Mesenteric fat pad (tissue), 1 donor: ENCODE measurements around the gene ACP6. TPM values are rescaled to one million over a fixed set of nuclear protein-coding genes. Genes with fewer than 3 reads are reported as not detected.

Experiments
- DNase-seq: peaks from one replicate; pipeline ENCODE4 v3.0.0-alpha.2; 2020; ENCODE audit warnings: low spot score
- total RNA-seq: library from RNA; stranded (reverse); fragmentation: NEBNext Ultra II Directional; extraction: Animal tissue kit (Norgen Biotek cat#: 25700); gene quantifications from one replicate; pipeline ENCODE4 v1.2.1, GENCODE V29; 2021
- donor health status: DM: yes; HTN: yes; CAD: no.

Gene ACP6
- total RNA-seq, 1 donor from 2014 or later, result 8.0 TPM

- no peak for DNase-seq
These were observed 18.0 kb downstream of the ACP6 start for GRCh38 chr1:147652306-147652705.

DNA sequence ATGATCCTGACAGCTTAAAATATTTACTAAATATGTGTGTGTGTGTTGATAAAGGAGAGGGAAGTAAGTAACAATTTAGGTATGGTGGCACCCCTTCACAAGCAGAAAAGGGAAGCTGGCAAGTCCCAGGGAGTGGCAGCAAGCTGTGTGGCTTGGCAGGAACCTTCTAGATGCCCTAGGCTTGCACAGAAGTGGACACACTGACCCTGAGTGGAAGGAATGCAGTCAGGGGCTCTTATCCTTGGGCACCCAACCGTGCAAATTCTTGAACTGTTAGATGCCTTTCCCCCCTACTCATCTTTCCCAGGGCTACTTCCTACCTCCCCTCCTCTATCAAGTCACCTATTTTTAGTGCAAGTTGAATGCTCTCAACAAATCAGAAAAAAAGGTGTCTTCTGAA lies 18.9 kb downstream of the ACP6 start:
- DNase-seq, result no peak

DNA sequence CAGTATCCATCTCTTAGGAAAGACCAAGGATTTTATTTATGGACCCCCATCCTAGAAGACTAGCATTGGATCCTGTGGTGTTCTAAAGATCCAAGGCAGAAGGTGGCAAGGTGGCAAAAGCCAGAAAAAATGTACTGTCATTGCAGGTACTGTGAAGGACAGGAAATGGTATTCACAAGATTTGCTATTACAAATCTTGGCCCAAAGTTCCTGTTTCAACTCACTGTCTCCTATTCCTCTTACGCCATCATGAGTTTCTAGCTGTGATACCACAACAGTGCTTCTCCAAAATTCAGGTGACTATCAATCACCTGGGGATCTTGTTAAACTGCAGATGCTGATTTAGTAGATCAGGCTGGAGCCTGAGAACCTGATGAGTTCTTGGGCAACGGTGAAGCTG lies 21.4 kb downstream of the ACP6 start:
- no peak for DNase-seq

DNA sequence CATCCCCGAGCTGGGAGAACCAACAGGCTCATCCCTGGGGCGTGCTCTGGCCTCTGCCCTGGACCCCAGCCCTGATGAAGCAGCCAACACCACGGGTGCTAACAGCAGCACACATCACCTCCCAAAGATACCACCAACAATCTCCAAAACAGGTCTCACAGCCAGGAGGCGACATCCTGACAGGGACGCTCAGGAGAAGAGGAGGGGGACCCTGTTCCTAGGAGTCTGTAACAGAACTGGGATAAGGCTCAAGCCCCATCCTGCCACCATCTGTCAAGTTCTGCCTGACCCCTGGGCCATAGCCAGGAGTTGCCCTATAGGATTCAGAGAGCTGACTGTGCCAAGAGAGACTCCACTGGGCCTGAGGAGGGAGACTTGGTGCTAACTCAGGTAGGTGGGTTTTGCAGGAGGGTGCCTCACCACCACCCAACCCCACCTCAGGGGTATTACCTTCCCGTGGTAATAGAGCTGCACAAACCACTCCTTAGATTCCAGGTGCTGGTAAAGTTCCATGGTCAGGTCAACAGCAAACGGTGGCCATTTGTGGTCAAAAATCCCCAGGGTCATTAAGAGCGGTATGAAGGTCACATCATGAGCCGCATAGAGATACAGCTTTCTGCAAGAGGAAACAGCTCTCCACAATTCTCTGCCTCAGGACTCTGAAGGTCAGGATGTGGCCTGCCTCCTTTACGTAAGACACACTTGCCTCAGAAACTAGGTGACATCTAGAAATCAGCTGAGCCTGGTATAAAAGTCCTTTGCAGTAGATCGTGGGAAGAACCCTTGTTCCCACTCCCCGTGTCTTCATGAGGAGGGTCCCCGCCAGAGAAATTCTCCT lies 22.3 kb downstream of the ACP6 start:
- DNase-seq, result no peak

GRCh38 chr1:147643974-147644373 lies 26.4 kb downstream of the ACP6 start:
- no peak for DNase-seq

GRCh38 chr1:147641695-147642592 lies 28.4 kb downstream of the ACP6 start:
- DNase-seq, result no peak

DNA sequence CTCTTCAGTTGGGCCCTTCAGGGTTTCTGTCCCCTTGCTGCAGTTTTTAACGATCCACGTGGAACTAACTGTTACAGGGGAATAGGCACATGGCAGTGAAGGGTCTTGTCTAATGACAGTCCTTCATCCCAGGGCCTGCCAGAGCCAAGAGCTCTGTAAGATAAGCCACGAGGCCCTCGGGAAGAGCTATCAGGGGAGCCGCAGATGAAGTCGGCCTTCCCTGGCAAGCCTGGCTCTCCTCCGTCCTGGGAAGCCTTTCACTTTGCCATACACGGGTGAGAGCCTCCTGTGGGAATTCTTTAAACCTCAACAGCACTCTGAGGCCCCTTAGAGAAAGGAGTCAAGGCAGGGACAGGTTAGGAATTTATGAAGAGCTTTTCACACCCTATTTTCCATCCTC lies 29.0 kb downstream of the ACP6 start:
- DNase-seq, result no peak

GRCh38 chr1:147640553-147641165 lies 29.7 kb downstream of the ACP6 start:
- DNase-seq, result no peak

GRCh38 chr1:147636314-147636713 lies 34.0 kb downstream of the ACP6 start:
- no peak for DNase-seq

DNA sequence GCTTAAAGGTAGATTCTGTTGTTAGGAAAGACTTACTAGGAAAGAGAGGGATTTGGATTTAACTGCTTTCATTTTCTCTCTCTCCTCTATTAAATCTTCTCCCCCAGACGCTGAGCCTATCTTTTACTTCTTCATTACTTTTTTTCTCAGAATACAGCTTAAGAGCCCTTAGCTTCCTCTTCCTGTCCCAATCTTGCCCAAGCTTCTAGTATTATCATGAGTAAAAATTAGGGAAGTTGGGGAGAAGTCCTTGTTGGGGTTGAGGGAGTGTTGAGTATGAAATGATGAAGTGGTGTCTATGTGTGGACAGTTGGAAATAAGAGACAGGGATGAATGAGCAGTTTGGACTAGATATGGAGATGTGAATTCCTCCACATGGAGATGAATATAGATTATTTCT lies 35.0 kb downstream of the ACP6 start:
- DNase-seq, result no peak

DNA sequence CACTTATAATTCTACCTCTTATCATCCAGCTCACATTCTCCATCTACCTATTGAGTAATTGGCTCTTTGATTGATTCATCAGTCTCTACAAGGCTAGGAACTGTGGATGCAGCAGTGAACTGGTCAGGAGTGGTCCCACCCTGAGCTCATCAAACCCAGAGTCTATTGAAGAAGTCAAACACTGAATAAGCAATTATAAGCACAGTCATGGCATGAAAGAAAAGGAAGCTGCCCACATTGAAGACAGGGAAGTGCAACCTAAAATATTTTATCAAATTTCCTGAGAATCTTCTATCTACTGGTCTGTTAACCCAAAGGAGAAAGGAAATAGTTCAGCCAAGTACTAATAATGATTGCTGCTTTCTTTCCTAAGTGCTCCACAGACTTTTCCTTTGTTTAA lies 35.7 kb downstream of the ACP6 start:
- no peak for DNase-seq

- DNase-seq, result no peak
These were observed 36.6 kb downstream of the ACP6 start for GRCh38 chr1:147633759-147634158.

- DNase-seq, result no peak
These were observed 38.5 kb downstream of the ACP6 start for GRCh38 chr1:147631839-147632238.

DNA sequence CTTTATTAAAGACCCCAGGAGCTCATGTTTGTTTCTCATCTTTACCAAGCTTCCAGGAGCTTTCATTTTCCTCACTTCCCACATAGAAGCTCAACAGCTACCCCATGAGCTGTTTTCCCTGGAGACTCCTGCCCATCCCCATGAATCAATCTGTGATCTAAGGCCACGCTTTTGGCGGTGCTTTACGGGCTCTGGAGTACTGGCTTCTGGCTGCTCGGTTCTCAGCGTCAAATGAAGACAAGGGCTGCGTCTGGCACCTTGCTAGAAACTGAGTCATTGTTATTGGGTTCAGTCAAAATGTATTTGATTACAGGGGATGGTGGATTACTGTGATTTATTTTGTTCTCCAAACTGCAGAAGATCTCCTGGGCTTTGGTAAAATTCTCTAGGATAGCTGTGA lies 39.9 kb downstream of the ACP6 start:
- no peak for DNase-seq

DNA sequence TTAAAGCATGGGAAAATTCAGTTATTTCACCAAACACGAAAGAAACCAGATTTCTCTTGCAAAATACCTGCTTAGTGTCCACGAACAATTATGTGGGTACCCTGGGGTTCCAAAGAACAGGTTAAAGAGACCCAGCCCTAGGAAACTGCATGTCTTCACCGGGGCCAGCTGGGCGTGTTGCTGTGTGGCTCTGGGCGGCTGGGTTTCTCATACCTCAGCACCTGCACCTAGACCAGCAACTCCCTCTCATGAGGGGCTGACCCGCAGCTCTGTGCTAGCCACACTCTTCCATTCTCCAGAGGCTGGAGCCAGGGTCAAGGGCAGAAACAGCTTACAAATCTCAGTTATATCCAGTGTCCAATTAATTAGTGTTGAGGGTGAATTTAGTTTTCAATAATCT lies 40.3 kb downstream of the ACP6 start:
- DNase-seq, result no peak

DNA sequence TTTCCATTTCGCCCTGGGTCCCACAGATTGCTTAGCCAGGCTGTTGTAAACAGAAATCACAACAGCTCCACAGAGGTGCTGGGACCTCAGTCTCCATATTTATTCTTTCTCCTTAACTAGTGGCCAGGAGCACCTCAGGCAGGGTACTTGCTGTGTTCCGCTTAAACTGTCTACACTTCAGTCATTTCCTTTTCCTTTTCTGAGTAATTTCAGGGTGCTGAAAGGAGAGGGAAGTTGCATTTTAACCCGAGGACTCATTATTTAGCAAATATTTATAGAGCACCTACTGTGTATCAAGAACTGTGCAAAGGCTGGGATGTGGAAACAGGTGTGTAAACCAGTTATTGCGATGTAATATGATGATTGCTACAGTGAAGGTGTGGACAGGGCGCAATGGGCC lies 41.9 kb downstream of the ACP6 start:
- DNase-seq, result no peak

GRCh38 chr1:147627435-147628110 lies 42.8 kb downstream of the ACP6 start:
- DNase-seq, result no peak

DNA sequence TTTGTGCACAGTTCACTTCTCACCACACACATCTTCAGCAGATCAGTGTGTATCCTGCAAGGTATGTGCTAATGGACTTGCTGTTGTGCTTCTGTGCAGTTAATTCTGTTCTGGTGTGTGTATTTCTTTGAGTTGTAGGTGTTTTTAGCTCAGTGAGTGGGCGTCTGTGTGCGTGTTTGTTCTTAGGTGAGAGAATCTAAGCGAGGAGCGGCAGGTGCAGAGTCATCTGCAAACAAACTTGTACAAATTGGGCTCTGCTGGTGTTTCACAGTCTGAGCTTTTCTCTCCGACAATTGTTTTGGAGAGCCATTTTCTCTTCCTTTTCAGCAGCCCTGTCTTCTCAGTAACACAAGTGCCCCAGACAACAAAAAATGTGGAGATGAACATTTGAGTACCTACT lies 43.6 kb downstream of the ACP6 start:
- no peak for DNase-seq

- DNase-seq, result no peak
These were observed 44.0 kb downstream of the ACP6 start for GRCh38 chr1:147626291-147626690.

GRCh38 chr1:147625362-147625995 lies 44.8 kb downstream of the ACP6 start:
- DNase-seq, result no peak

GRCh38 chr1:147624529-147624928 lies 45.8 kb downstream of the ACP6 start:
- DNase-seq, result no peak
